Transverse colon (tissue), 4 donors: ENCODE measurements around the gene ABHD16B. TPM values are rescaled to one million over a fixed set of nuclear protein-coding genes. Genes with fewer than 3 reads are reported as not detected.

ENCODE experiments used
- DNase-seq: peaks from one replicate; pipeline ENCODE4 v3.0.0-alpha.2; 2019
- H3K27ac ChIP-seq, 4 donors: fragments of 200-600 bp; sonication (generic); 2 replicates each; pipeline ENCODE4 v1.5.1; 2016 to 2018; ENCODE audit warnings: inconsistent platforms in 4 of 4
- H3K27me3 ChIP-seq: fragments of 200-600 bp; sonication (generic); 2 replicates; pipeline ENCODE4 v1.5.1; 2017; ENCODE audit warnings: inconsistent platforms
- H3K36me3 ChIP-seq, 4 donors: fragments of 200-600 bp; sonication (generic); 2 replicates each; pipeline ENCODE4 v1.5.1; 2017 to 2019; ENCODE audit warnings: inconsistent platforms in 4 of 4
- H3K4me1 ChIP-seq, 4 donors: fragments of 200-600 bp; sonication (generic); 2 replicates each; pipeline ENCODE4 v1.5.1; 2017 to 2020; ENCODE audit warnings: inconsistent platforms in 4 of 4
- H3K4me3 ChIP-seq, 4 donors: fragments of 200-600 bp; sonication (generic); 1 replicate in 1 of 4; 2 replicates in 3 of 4; pipeline versions ENCODE4 v1.5.1 to v1.6.1; 2017 to 2019; ENCODE audit warnings: inconsistent platforms in 4 of 4
- H3K9me3 ChIP-seq, 2 donors: fragments of 200-600 bp; sonication (generic); 2 replicates each; pipeline ENCODE4 v1.5.1; 2017 to 2019; ENCODE audit warnings: inconsistent platforms in 2 of 2
- EP300 ChIP-seq: sonication (generic); formaldehyde crosslinking; IDR thresholded peaks from one replicate; pipeline ENCODE4 v1.6.1; 2017; ENCODE audit warnings: antibody characterized with exemption, low read depth
- POLR2A ChIP-seq: fragments of 450-650 bp; IDR thresholded peaks from one replicate; pipeline ENCODE4 v1.6.1; 2016; ENCODE audit warnings: antibody characterized with exemption, mild to moderate bottlenecking, moderate library complexity
- POLR2AphosphoS5 ChIP-seq, 3 donors: sonication (generic); formaldehyde crosslinking; IDR thresholded peaks; one replicate each; pipeline ENCODE4 v1.6.1; 2016; ENCODE audit warnings: antibody characterized with exemption in 3 of 3
- WGBS, 2 donors: methylation state at CpG; one replicate each; pipeline ENCODE4 v1.1.5; 2018; ENCODE audit warnings: low coverage in 1 of 2; 5-methylcytosine and 5-hydroxymethylcytosine counted together
- in situ Hi-C, 4 donors: fragments of 200-750 bp; cut with MboI; loops; one replicate each; pipeline versions ENCODE4 v1.15.0 to v1.15.1; 2017; ENCODE audit warnings: low sequenced_read_pairs in 3 of 4, low pct_ligation_motif_present in 1 of 4, low pct_unique_long_range_greater_than_20kb in 1 of 4
- intact Hi-C: fragments of 100-400 bp; cut with DNase I; formaldehyde crosslinking; loops from one replicate; pipeline ENCODE4 v1.15.1; 2023; ENCODE audit warnings: low total_unique reads
- total RNA-seq, 4 donors: library from RNA; depleted of rRNA; stranded (reverse); fragments of >200 nt; gene quantifications; one replicate each; pipeline ENCODE4 v1.1.0, GENCODE V29; 2016
- TF ChIP-seq, protein P1 (sequence below), 5 experiments: fragments of 200-600 bp in 3 of 5; fragments of 450-650 bp in 2 of 5; sonication (generic) in 3 of 5; IDR thresholded peaks; 1 replicate in 2 of 5; 2 replicates in 3 of 5; pipeline ENCODE4 v1.5.1; 2016 to 2017; ENCODE audit warnings: antibody characterized with exemption in 5 of 5, inconsistent platforms in 3 of 5, mild to moderate bottlenecking in 2 of 5, moderate library complexity in 1 of 5

Gene ABHD16B
- total RNA-seq, 4 donors from 2014 or later: not detected

DNA sequence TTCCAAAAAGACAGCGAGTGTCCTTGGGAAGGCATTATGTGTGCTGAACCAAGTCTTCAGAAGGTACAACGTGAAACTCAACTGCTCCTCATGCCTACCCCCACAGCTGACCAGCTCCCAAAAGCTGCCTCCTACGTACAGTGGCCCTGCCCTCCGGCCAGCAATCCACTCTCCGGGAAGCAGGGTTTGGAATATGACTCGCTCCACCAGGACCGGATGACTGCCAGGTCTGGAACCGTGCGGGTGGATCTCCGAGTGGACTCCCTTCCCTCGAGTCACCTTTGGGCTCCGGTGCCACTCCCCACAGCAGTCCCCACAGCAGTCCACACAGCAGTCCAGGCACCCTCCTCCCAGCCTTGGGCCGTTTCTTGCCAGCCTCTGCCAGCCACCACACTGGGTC, 34.5 kb upstream of the ABHD16B start:
- H3K4me1 ChIP-seq: peaks cover 0 to 12% (median 10%) of the 10 kb centered on the region in 4 donors
- H3K4me3 ChIP-seq: no peak overlapping the region
- H3K27ac ChIP-seq: no peak overlapping the region
- TF ChIP-seq EP300: no peak
- no peak for TF ChIP-seq POLR2A
- no peak for TF ChIP-seq POLR2AphosphoS5 (IDR thresholded peaks at IDR 0.05)
- TF ChIP-seq, protein P1, sequence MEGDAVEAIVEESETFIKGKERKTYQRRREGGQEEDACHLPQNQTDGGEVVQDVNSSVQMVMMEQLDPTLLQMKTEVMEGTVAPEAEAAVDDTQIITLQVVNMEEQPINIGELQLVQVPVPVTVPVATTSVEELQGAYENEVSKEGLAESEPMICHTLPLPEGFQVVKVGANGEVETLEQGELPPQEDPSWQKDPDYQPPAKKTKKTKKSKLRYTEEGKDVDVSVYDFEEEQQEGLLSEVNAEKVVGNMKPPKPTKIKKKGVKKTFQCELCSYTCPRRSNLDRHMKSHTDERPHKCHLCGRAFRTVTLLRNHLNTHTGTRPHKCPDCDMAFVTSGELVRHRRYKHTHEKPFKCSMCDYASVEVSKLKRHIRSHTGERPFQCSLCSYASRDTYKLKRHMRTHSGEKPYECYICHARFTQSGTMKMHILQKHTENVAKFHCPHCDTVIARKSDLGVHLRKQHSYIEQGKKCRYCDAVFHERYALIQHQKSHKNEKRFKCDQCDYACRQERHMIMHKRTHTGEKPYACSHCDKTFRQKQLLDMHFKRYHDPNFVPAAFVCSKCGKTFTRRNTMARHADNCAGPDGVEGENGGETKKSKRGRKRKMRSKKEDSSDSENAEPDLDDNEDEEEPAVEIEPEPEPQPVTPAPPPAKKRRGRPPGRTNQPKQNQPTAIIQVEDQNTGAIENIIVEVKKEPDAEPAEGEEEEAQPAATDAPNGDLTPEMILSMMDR (IDR thresholded peaks at IDR 0.05): no peak
- peaks cover 50% of the 10 kb centered on the region for H3K27me3 ChIP-seq
- in situ Hi-C loops (no loop called here), intact Hi-C loops (no loop called here)
- H3K36me3 ChIP-seq: no peaks in the 10 kb centered on the region
- H3K9me3 ChIP-seq: no peaks in the 10 kb centered on the region
- WGBS, 2 donors: 80 to 84% methylated on average over 3 to 13 of the region's 13 CpGs
- no peak for DNase-seq

DNA sequence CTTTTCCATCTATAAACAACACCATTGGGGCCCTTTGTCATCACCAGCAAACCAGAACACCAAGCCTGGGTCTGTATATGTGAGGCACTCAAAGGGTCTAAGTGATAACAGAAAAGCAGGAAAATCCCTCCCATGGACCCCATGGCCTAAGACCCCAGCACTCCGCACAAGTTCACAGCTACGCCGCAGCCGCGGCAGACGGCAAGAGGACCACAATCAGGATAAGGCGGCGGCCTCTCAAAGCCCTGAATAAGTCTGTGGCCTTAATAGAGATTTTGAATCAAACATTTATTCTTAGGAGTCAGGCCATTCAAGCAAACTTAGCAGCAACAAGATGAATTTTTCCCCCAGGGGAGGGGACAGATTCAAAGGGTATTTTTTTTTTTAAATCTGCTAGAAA, 33.2 kb upstream of the ABHD16B start:
- H3K27me3 ChIP-seq: peaks cover 64% of the 10 kb centered on the region
- no peak for TF ChIP-seq EP300
- 96 to 100% methylated on average over 6 to 8 of the region's 8 CpGs for WGBS, 2 donors
- in situ Hi-C loops (no loop called here), intact Hi-C loops (no loop called here)
- peaks cover 0 to 23% (median 22%) of the 10 kb centered on the region in 4 donors for H3K4me1 ChIP-seq
- no peak for DNase-seq
- H3K4me3 ChIP-seq: no peak overlapping the region
- no peaks in the 10 kb centered on the region for H3K36me3 ChIP-seq
- no peaks in the 10 kb centered on the region for H3K9me3 ChIP-seq
- H3K27ac ChIP-seq: peak overlapping the region in 1 of 4 donors; percentile 74

DNA sequence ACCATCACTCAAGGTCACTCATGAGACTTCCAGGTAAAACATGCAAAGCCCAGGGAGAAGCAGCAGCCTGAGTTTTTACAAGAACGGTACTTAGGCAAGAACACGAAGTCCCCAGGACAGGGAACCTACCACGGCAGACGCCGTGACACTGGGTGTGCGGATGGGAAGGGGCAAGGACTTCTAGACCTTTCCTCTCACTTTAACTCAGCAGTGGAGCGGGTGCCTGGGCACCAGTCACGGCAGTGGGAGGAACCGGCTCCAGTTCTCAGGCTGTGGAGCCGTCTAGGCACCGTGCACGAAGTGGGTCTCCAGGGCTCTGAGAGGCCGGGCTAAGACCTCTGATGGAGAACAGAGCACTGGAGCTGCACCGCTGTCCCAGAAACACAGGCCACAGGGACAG, 32.8 kb upstream of the ABHD16B start:
- intact Hi-C loops (no loop called here), in situ Hi-C loops (no loop called here)
- 84% methylated on average over 13 of the region's 14 CpGs; no CpG with 5 or more reads in 1 of the 2 donors for WGBS, 2 donors
- H3K4me3 ChIP-seq: no peak overlapping the region
- DNase-seq: no peak
- H3K4me1 ChIP-seq: peaks cover 0 to 24% (median 22%) of the 10 kb centered on the region in 4 donors
- peak overlapping the region in 2 of 4 donors; percentile 4 to 74 for H3K27ac ChIP-seq
- peaks cover 64% of the 10 kb centered on the region for H3K27me3 ChIP-seq
- no peaks in the 10 kb centered on the region for H3K9me3 ChIP-seq
- H3K36me3 ChIP-seq: no peaks in the 10 kb centered on the region
- TF ChIP-seq, protein P1 (IDR thresholded peaks at IDR 0.05): no peak
- TF ChIP-seq POLR2A (no peak), EP300 (no peak), POLR2AphosphoS5 (IDR thresholded peaks at IDR 0.05) (no peak)

DNA sequence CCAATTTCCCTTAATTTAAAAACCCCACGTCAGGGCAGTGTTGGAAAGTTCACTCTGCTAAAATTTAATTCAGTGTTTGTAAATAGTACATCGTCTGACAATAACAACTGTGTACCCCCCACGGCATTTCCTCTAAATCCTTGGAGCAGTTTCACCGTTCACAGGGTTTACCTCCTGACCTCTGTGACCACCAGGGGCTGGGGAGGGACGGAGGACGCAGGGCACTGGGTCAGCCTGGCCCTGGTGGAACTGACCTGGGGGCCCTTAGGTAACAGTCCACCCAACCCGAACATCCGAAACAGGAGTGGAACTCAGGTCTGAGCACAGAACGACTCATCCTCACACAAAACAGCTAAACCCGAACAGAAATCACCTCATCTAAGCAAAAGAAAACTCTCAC, 32.3 kb upstream of the ABHD16B start:
- 48 to 55% methylated on average over 4 to 10 of the region's 10 CpGs for WGBS, 2 donors
- H3K27ac ChIP-seq: peak overlapping the region in 2 of 4 donors; percentile 4 to 74
- H3K4me3 ChIP-seq: no peak overlapping the region
- peaks cover 64% of the 10 kb centered on the region for H3K27me3 ChIP-seq
- DNase-seq: no peak
- peaks cover 0 to 28% (median 23%) of the 10 kb centered on the region in 4 donors for H3K4me1 ChIP-seq
- no peaks in the 10 kb centered on the region for H3K9me3 ChIP-seq
- in situ Hi-C loops: no loop called here
- no peaks in the 10 kb centered on the region for H3K36me3 ChIP-seq
- TF ChIP-seq, protein P1 (IDR thresholded peaks at IDR 0.05): no peak
- TF ChIP-seq POLR2AphosphoS5 (IDR thresholded peaks at IDR 0.05) (no peak), EP300 (no peak), POLR2A (no peak)
- intact Hi-C loops: no loop called here

DNA sequence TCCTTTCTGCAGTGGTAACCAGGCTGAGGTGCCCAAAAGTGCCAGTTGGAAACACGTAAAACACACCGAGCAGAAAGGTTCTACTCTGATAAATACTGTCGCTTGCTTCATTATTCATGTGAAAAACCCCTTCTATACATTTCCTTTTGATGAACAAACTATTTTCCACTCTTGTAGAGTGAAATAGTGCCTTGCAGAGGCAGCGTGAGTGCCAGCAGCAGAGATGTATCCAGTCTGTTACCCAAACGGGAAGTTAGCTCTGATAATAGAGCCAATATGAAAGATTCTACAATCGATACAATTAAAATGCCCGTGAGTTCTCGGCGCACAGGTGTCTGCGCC, 31.7 kb upstream of the ABHD16B start:
- in situ Hi-C loops (no loop called here), intact Hi-C loops (no loop called here)
- Histone ChIP-seq H3K27me3 (peaks cover 64% of the 10 kb centered on the region), H3K9me3 (no peaks in the 10 kb centered on the region), H3K36me3 (no peaks in the 10 kb centered on the region), H3K4me3 (peak overlapping the region in 2 of 4 donors; percentile 52 to 55), H3K27ac (peak overlapping the region; percentile 59 to 74 (median 68)), H3K4me1 (peaks cover 3 to 34% (median 29%) of the 10 kb centered on the region in 4 donors)
- DNase-seq: no peak
- TF ChIP-seq, protein P1 (IDR thresholded peaks at IDR 0.05): no peak
- no peak for TF ChIP-seq POLR2A
- TF ChIP-seq POLR2AphosphoS5 (IDR thresholded peaks at IDR 0.05): no peak
- no peak for TF ChIP-seq EP300
- WGBS, 2 donors: 19 to 50% methylated on average over 2 to 10 of the region's 10 CpGs
